Measurements from ENCODE around the gene CFAP107. TPM values are rescaled to one million over a fixed set of nuclear protein-coding genes. Genes with fewer than 3 reads are reported as not detected.
A peak's percentile ranks its signal among the peaks of the same experiment; 100 is the strongest.
"Not testable (repeated sequence)": the region's sequence is repeated elsewhere in the genome, so short reads cannot be mapped to it uniquely, and the experiment has no call there.

CFAP107 gene
- total RNA-seq, 6 donors from 2014 or later, result 0.76 to 6.2 (median 3.4) TPM; not detected in 1

DNA sequence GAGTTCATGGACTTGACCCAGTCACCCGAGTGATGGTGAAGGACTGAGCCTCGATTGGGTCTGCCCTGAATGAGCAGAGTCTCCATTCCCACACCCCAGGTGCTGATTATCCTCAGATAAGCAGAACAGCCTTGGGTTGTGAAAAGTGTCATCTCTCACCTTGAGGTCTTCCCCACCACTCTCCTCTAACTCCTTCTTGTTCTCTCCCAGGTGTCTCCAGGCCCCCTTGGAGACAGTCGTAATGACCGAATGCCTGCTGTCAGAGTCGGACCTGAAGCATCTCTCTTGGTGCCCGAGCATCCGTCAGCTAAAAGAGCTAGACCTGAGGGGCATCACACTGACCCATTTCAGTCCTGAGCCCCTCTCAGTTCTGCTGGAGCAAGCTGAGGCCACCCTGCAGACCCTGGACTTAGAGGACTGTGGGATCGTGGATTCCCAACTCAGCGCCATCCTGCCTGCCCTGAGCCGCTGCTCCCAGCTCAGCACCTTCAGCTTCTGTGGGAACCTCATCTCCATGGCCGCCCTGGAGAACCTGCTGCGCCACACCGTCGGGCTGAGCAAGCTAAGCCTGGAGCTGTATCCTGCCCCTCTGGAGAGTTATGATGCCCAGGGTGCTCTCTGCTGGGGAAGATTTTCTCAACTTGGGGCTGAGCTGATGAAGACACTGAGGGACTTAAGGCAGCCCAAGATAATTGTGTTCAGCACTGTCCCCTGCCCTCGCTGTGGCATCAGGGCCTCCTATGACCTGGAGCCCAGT lies 31.0 kb downstream of the CFAP107 start:
- TF ChIP-seq POLR2A (IDR thresholded peaks at IDR 0.05) (no peak), POLR2AphosphoS5 (IDR thresholded peaks at IDR 0.05) (no peak), EP300 (IDR thresholded peaks at IDR 0.05) (no peak)
- TF ChIP-seq, protein P1, sequence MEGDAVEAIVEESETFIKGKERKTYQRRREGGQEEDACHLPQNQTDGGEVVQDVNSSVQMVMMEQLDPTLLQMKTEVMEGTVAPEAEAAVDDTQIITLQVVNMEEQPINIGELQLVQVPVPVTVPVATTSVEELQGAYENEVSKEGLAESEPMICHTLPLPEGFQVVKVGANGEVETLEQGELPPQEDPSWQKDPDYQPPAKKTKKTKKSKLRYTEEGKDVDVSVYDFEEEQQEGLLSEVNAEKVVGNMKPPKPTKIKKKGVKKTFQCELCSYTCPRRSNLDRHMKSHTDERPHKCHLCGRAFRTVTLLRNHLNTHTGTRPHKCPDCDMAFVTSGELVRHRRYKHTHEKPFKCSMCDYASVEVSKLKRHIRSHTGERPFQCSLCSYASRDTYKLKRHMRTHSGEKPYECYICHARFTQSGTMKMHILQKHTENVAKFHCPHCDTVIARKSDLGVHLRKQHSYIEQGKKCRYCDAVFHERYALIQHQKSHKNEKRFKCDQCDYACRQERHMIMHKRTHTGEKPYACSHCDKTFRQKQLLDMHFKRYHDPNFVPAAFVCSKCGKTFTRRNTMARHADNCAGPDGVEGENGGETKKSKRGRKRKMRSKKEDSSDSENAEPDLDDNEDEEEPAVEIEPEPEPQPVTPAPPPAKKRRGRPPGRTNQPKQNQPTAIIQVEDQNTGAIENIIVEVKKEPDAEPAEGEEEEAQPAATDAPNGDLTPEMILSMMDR (IDR thresholded peaks at IDR 0.05), result no peak
- Histone ChIP-seq H3K4me1 (no peaks in the 10 kb centered on the region), H3K27me3 (no peaks in the 10 kb centered on the region), H3K4me3 (no peak overlapping the region), H3K27ac (no peak overlapping the region), H3K36me3 (no peaks in the 10 kb centered on the region), H3K9me3 (no peaks in the 10 kb centered on the region)
- no peak for DNase-seq
- 81 to 89% methylated on average over 7 to 15 of the region's 15 CpGs for WGBS, 2 donors
- peak in 1 of 2 donors; percentile 19 for ATAC-seq (ENCODE audit: low FRiP score in 2 of 2)

DNA sequence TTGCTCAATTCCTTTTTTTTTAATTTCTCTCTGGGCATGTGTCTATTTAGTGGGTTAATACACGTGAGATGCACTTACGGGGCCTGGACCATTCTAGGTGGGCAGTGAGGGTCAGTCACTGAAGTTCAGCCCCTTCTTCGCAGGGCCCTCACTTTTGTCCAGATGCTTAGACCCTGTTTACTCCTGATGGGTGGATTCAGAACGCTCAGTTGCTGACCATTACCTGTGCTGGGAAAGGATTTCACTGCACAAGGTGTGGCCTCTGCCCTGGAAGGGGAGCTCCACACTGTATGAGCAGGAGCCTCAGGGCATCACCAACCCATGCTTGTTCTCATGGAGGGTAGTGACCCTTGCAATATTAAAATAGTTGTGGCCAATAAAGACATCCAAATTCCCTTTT lies 32.1 kb downstream of the CFAP107 start:
- Histone ChIP-seq H3K36me3 (no peaks in the 10 kb centered on the region), H3K27me3 (no peaks in the 10 kb centered on the region), H3K4me3 (no peak overlapping the region), H3K27ac (no peak overlapping the region), H3K4me1 (no peaks in the 10 kb centered on the region), H3K9me3 (no peaks in the 10 kb centered on the region)
- WGBS, 2 donors, result 83 to 85% methylated on average over 4 of the region's 4 CpGs
- TF ChIP-seq POLR2AphosphoS5 (IDR thresholded peaks at IDR 0.05), result no peak
- no peak for TF ChIP-seq POLR2A (IDR thresholded peaks at IDR 0.05)
- TF ChIP-seq, protein P1 (IDR thresholded peaks at IDR 0.05), result no peak
- no peak for TF ChIP-seq EP300 (IDR thresholded peaks at IDR 0.05)
- DNase-seq (no peak), ATAC-seq (ENCODE audit: low FRiP score in 2 of 2) (no peak)

DNA sequence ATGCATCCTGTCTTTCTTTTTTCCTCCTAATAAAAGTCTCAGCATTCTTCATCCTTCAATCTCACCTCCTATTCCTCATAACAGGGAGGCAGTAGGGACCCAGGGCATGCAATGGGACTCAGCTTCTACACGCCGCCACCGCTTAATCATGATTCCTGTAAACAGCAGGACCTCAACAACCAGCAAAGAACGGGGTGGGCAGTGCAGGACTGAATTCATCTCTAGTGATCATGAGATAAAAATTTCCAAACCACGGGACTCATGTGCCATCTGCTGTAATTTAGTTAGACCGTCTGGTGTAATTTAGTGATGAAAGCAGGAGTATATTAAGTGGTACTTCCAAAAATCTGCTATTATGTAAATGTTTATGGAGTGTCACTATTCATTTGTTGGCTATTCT lies 32.9 kb downstream of the CFAP107 start:
- DNase-seq (no peak), ATAC-seq (ENCODE audit: low FRiP score in 2 of 2) (no peak)
- no peaks in the 10 kb centered on the region for H3K27me3 ChIP-seq
- H3K9me3 ChIP-seq, result peaks cover 0 to 6% (median 2%) of the 10 kb centered on the region in 4 donors
- no peaks in the 10 kb centered on the region for H3K4me1 ChIP-seq
- H3K4me3 ChIP-seq, result no peak overlapping the region
- 81 to 89% methylated on average over 6 of the region's 6 CpGs for WGBS, 2 donors
- no peak for TF ChIP-seq EP300 (IDR thresholded peaks at IDR 0.05)
- no peak for TF ChIP-seq POLR2AphosphoS5 (IDR thresholded peaks at IDR 0.05)
- TF ChIP-seq, protein P1 (IDR thresholded peaks at IDR 0.05), result no peak
- no peak for TF ChIP-seq POLR2A (IDR thresholded peaks at IDR 0.05)
- no peaks in the 10 kb centered on the region for H3K36me3 ChIP-seq
- H3K27ac ChIP-seq, result no peak overlapping the region

DNA sequence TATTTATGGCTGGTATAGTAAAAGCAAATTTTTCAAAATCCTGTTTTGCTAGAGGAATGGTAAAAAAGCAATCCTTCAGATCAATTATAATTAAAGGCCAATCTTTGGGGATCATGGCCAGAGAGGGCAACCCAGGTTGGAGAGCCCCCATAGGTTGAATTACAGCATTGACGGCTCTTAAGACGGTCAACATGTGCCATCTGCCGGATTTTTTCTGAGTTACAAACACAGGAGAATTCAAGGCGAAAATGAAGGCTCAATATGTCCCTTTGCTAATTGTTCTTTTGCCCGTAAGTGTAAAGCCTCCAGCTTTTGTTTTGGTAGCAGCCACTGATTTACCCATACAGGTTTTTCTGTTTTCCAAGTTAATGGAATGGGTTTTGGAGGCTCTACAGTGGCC lies 35.5 kb downstream of the CFAP107 start:
- not testable (repeated sequence) for H3K4me1 ChIP-seq; H3K4me3 ChIP-seq; H3K27ac ChIP-seq; H3K27me3 ChIP-seq; H3K36me3 ChIP-seq; DNase-seq; ATAC-seq (ENCODE audit: low FRiP score in 2 of 2)
- WGBS, 2 donors, result 78 to 93% methylated on average over 5 of the region's 5 CpGs
- peaks cover 0 to 26% (median 23%) of the 10 kb centered on the region in 4 donors for H3K9me3 ChIP-seq

DNA sequence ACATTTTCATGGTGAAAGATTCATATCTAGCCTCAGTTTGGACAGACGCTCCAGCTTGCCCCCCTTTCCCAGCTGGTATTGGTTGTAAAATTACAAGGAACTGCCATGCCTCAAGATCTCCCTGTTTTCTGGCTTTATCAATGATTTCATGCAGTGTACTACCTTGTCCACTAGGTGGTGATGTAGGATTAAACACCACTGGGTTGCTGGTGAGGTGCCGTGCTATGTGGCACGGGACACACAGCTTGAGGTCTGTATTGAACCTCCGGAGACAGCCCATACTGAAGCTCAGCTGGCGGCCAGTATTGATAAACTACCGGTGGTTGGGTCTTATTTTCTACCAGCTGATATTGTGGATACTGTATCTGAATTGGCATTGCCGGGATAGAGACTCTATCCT lies 37.8 kb downstream of the CFAP107 start:
- H3K36me3 ChIP-seq; H3K4me3 ChIP-seq; H3K27me3 ChIP-seq; DNase-seq; H3K4me1 ChIP-seq; H3K27ac ChIP-seq; ATAC-seq (ENCODE audit: low FRiP score in 2 of 2): not testable (repeated sequence)
- 44 to 76% methylated on average over 2 to 6 of the region's 7 CpGs for WGBS, 2 donors
- H3K9me3 ChIP-seq, result peaks cover 0 to 26% (median 23%) of the 10 kb centered on the region in 4 donors

DNA sequence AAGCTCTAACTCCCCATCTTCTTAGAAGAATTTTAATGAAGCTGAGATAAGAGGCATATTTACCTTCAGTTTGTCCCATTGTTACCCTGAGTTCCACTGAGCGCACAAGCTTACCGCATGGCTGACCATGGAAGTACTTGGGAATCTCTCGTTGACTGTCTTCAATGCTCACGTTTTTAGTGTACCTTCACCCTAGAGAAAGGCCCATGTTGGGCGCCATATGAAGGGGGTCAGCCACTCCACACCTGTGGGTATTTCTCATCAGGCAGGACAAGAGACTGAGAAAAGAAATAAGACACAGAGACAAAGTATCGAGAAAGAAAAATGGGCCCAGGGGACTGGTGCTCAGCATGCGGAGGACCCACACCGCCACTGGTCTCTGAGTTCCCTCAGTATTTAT lies 38.7 kb downstream of the CFAP107 start:
- H3K4me1 ChIP-seq, DNase-seq: not testable (repeated sequence)
- 84 to 98% methylated on average over 7 to 8 of the region's 8 CpGs for WGBS, 2 donors

DNA sequence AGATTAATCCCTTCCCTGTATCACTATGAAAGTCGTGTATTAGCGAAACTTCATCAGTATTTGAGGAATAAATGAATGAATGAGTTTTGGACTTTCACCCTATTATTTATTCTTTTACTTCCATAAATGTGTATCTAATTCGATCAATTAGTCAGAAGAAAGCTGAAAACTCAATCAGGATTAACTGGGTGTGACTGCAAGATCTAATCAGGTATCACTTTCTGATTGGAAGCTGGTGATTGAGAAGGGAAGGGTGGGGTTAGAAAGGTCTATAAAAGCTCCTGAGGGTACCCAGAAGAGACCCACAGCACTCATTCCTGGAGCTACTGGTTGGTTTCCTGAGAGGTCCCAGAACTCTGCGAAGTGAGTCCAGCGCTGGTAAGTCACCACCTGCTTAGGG lies 45.1 kb downstream of the CFAP107 start, which contains the start of gene PRAMEF1:
PRAMEF1 (plus strand) TSS at position 301 of the 400 bp plus-strand sequence. CDS start 1,831 bp downstream, outside the sequence.
- 69 to 87% methylated on average over 3 of the region's 5 CpGs for WGBS, 2 donors

More for the DNA sequence above, 38.7 kb downstream of the CFAP107 start:
- H3K9me3 ChIP-seq, result peaks cover 0 to 26% (median 23%) of the 10 kb centered on the region in 4 donors
- not testable (repeated sequence) for H3K36me3 ChIP-seq; H3K27me3 ChIP-seq; ATAC-seq (ENCODE audit: low FRiP score in 2 of 2); H3K4me3 ChIP-seq; H3K27ac ChIP-seq

More for the DNA sequence above, 45.1 kb downstream of the CFAP107 start, which contains the start of gene PRAMEF1:
- H3K27me3 ChIP-seq; ATAC-seq (ENCODE audit: low FRiP score in 2 of 2); DNase-seq; H3K4me1 ChIP-seq; H3K36me3 ChIP-seq; H3K9me3 ChIP-seq; H3K4me3 ChIP-seq; H3K27ac ChIP-seq: not testable (repeated sequence)
